ENCODE measurements around the gene ST6GAL1.
"Not testable (repeated sequence)": the region's sequence is repeated elsewhere in the genome, so short reads cannot be mapped to it uniquely, and the experiment has no call there.

ST6GAL1 gene

GRCh38 chr3:187051724-187052366, 121.5 kb downstream of the ST6GAL1 start:
- no peak for DNase-seq (ENCODE audit: low read depth)
- TF ChIP-seq CTCF (IDR thresholded peaks at IDR 0.05; ENCODE audit: low read depth, low read length, missing control alignments): no peak
- no peak overlapping the region for H3K4me3 ChIP-seq (ENCODE audit: low read depth, low read length)

DNA sequence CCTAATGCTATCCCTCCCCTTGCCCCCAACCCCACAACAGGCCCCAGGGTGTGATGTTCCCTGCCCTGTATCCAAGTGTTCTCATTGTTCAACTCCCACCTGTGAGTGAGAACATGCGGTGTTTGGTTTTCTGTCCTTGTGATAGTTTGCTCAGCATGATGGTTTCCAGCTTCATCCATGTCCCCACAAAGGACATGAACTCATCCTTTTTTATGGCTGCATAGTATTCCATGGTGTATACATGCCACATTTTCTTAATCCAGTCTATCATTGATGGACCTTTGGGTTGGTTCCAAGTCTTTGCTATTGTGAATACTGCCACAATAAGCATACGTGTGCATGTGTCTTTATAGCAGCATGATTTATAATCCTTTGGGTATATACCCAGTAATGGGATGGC, 122.1 kb downstream of the ST6GAL1 start:
- not testable (repeated sequence) for H3K4me3 ChIP-seq (ENCODE audit: low read depth, low read length); DNase-seq (ENCODE audit: low read depth)

DNA sequence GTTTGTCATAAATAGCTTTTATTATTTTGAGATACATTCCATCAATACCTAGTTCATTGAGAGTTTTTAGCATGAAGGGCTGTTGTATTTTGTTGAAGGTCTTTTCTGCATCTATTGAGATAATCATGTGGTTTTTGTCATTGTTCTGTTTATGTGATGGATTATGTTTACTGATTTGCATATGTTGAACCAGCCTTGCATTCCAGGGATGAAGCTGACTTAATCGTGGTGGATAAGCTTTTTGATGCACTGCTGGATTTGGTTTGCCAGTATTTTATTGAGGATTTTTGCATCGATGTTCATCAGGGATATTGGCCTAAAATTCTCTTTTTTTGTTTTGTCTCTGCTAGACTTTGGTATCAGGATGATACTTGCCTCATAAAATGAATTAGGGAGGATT, 124.1 kb downstream of the ST6GAL1 start:
- H3K4me3 ChIP-seq (ENCODE audit: low read depth, low read length); DNase-seq (ENCODE audit: low read depth): not testable (repeated sequence)

DNA sequence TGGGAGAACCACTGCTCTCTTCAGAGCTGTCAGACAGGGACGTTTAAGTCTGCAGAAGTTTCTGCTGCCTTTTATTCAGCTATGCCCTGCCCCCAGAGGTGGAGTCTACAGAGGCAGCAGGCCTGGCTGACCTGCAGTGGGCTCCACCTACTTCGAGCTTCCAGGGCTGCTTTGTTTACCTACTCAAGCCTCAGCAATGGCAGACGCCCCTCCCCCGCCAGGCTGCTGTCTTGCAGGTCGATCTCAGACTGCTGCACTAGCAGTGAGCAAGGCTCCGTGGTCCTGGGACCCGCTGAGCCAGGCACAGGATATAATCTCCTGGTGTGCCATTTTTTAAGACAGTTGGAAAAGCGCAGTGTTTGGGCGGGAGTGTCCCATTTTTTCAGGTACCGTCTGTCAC, 127.5 kb downstream of the ST6GAL1 start:
- DNase-seq (ENCODE audit: low read depth); H3K4me3 ChIP-seq (ENCODE audit: low read depth, low read length): not testable (repeated sequence)

GRCh38 chr3:187061748-187062147, 131.4 kb downstream of the ST6GAL1 start:
- H3K4me3 ChIP-seq (ENCODE audit: low read depth, low read length): no peak overlapping the region
- no peak for TF ChIP-seq CTCF (IDR thresholded peaks at IDR 0.05; ENCODE audit: low read depth, low read length, missing control alignments)
- no peak for DNase-seq (ENCODE audit: low read depth)

- no peak for TF ChIP-seq CTCF (IDR thresholded peaks at IDR 0.05; ENCODE audit: low read depth, low read length, missing control alignments)
- no peak overlapping the region for H3K4me3 ChIP-seq (ENCODE audit: low read depth, low read length)
- no peak for DNase-seq (ENCODE audit: low read depth)
Observed at GRCh38 chr3:187062526-187063177, 132.3 kb downstream of the ST6GAL1 start.

GRCh38 chr3:187063286-187064121, 133.2 kb downstream of the ST6GAL1 start:
- TF ChIP-seq CTCF (IDR thresholded peaks at IDR 0.05; ENCODE audit: low read depth, low read length, missing control alignments): no peak
- no peak overlapping the region; the same call in 1 of the 2 replicates for H3K4me3 ChIP-seq (ENCODE audit: low read depth, low read length)

DNA sequence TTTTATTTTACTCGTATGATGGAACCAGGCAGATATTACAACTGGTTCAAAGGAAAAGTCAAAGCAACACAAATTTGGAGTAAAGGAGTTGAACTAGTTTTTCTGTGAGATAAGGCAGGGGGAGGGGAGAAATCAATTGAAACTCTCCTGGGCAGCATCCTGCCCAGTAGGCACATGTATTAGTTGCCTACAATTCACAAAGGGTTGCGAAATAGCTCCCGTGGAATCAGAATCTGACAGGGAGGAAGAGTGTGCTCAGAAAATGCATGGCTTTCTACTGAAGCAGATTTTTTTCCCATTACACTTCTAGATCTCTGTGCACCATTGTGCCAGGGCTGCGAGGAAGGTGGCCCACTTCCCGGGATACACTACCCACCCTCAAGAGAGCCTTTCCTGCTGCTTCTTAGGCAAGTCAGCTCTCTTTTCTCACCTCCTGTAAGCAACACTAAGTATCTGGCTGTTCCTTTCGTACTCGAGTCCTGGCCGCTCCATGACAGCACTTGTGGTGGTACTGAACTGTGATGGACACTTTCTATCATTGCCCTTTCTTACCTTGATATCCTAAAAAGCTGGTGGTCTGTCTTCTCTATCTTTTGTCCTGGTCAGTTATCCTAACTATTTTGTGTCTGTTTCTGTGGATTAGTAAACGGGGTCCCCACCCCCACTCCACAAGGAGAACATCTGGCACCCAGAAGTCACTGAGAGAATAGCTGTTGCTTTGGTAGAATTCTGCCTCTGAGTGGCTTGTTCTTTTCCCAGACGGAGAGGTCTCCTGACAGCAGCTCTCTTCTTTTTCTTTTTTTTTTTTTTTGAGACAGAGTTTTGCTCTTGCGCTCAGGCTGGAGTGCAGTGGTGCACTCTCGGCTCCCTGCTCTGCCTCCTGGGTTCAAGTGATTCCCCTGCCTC, 134.1 kb downstream of the ST6GAL1 start:
- no peak for TF ChIP-seq CTCF (IDR thresholded peaks at IDR 0.05; ENCODE audit: low read depth, low read length, missing control alignments)
- DNase-seq (ENCODE audit: low read depth): no peak
- no peak overlapping the region; the same call in 1 of the 2 replicates for H3K4me3 ChIP-seq (ENCODE audit: low read depth, low read length)

More at GRCh38 chr3:187063286-187064121, 133.2 kb downstream of the ST6GAL1 start:
- no peak for DNase-seq (ENCODE audit: low read depth)
